Measurements from ENCODE around the gene FMN1.

FMN1 gene

DNA sequence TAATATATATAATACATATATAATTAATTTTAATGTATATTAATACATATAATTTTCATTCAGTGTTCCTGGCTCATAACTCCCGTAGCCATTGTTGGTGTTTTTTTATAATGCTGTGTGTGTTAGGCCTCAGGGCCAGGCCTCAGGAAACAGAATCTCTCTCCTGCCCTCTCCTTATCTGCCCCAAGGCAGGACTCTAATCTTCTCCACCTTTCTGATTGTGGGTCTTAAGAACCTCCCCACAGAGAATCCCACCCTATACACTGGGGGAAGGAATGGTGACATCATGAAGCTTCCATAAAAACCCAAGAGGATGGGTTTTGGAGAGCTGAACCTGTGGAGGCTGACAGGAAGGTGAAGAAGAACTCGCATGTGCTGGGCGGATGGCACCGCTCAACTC, 4.0 kb upstream of the FMN1 start:
- no peak for DNase-seq (ENCODE audit: low spot score)

DNA sequence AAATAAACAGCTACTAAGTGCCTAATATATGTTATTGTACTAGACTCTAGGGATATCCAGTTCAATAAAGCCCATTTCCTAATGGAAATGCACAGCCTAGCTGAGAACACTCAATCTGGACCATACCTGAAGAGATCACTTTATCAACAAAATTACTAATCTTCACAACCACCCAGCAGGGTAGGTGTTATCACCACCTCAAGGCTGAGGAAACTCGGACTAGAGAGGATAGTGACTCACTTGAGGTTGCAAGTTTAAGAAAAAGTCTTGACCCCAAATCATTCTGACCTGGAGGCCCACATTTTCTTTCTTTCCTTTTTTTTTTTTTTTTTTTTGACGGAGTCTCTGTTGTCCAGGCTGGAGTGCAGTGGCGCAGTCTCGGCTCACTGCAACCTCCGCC, 3.1 kb upstream of the FMN1 start:
- DNase-seq (ENCODE audit: low spot score): no peak

DNA sequence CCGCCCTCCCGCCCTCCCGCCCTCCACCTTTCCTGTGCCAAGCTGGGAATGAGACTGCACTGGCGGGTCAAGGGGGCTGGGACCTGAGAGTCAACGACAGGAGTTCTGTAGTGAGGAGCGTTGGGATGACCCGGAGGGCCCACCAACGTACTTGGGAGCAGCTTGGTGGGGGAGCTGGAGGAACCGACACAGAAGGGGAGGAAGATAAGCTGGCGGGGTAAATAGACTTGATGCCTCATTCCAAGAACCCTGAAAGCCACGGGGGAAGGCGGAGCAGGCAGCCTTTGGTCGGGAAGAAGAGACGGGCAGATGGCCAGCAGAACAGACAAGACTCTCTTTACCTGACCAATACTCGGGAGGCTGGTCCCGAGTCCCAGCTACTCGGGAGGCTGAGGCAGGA, 277 bp downstream of the FMN1 start:
- no peak for DNase-seq (ENCODE audit: low spot score)

DNA sequence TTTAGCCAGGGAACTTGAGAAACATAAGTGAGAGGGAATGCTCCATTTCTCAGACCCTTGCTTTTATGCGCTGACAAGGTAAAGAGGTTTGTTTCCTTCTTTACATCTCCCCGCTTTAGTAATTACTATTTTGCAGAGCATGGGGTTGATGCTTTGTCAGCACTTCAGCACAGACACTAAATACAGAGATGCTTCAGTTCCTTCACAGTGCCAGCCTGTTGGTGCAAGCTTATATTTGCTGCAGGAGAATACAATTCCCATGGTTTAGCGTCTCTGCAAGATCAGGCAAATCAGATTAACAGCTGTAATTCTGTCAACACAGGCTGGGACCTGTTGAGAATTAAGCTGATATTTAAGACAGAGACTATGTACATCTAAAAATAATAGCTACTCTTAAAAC, 2.9 kb downstream of the FMN1 start:
- DNase-seq (ENCODE audit: low spot score): no peak

DNA sequence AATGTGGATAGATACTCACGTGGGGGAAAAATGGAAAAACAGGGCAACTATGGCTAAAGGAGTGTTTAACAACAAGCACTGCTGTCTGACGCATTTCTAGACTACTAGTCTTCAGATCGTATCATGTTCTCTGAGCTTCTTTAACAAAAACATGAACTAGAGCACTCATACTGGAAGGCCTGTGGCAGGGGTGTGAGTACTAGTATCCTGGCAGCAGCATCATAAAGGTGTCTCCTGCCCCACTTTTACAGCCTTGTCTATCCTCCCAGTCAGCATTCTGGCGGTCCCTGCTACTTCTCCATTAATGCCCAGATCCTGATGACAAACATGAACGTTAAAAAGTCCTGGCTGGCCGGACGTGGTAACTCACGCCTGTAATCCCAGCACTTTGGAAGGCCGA, 4.0 kb downstream of the FMN1 start:
- DNase-seq (ENCODE audit: low spot score): no peak

DNA sequence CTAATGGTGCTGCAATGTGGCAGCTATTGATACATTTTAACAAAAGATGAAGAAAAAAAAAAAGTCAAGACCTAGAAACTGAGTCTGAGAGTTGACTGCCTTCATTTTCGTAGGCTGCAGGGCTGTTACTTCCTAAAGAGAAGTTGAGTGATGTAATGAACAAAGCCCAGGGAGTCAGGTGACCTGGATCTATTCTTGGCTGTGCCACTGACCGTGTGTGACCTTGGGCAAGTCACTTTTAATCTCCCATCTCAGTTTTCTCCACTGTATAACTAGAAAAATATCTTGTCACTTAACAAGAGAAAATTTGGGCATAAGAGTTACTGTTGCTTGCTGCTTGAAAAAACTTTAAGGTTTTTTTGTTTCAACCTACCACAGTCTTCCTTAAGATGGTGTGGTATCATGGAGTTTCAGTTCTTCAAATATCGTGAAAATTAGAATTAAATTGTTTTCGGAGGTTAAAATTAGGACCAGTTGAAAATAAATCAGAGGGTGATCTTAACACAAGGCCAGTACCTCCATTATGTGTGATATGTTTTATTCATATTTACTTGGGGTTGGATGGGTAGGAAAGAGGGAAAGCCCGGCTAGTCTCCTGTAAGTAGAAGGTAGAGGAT, 5.8 kb downstream of the FMN1 start:
- peak; percentile 17 for DNase-seq (ENCODE audit: low spot score)

DNA sequence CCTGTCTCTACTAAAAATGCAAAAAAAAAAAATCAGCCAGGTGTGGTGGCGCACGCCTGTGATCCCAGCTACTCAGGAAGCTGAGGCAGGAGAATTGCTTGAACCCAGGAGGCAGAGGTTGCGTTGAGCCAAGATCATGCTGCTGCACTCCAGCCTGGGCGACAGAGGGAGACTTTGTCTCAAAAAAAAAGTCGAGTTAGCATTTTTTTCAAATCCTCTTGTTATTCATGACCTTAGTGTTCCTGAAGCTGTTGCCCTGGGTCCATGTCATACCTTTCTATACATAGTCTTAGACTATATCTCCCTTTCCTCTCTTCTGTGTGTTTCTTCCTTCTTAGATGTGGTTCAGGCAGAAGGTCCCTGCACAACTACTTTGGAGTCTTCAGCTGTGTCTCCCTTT, 6.4 kb downstream of the FMN1 start:
- no peak for DNase-seq (ENCODE audit: low spot score)

DNA sequence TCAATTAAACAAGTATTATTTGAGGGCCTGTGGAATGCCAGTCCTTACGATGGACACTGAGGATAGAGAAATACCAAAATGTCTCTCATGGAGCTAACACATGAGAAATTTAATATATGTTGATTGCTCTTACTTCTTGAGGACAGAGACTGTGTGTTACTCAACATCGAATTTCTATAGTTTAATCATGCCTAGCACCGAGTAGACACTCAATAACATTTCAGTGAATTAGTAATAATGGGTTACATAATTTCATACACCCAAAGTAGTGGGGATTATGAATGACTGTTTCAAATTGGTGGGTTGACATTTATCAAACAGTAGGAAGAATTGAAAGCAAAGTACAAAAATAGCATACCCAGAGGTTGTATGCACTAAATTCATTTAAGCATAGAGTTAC, 11.2 kb downstream of the FMN1 start:
- DNase-seq (ENCODE audit: low spot score): no peak

DNA sequence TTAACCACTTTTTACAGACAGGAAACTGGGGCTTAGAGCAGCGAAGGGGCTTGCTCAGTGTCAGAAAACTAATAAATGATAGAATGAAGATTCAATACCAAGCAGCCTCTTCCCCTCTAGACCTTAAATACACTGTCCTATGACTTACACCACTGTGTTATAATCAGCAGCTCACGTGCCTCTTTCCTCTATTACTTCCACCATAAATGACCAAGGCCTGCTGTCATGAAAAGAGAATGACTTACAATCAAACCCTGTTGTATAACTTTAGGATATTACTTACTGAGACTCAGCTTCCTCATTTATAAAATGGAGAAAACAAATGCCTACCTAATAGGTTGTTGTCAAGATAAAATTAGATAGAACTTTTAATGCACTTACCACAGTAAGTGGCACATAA, 11.6 kb downstream of the FMN1 start:
- no peak for DNase-seq (ENCODE audit: low spot score)

DNA sequence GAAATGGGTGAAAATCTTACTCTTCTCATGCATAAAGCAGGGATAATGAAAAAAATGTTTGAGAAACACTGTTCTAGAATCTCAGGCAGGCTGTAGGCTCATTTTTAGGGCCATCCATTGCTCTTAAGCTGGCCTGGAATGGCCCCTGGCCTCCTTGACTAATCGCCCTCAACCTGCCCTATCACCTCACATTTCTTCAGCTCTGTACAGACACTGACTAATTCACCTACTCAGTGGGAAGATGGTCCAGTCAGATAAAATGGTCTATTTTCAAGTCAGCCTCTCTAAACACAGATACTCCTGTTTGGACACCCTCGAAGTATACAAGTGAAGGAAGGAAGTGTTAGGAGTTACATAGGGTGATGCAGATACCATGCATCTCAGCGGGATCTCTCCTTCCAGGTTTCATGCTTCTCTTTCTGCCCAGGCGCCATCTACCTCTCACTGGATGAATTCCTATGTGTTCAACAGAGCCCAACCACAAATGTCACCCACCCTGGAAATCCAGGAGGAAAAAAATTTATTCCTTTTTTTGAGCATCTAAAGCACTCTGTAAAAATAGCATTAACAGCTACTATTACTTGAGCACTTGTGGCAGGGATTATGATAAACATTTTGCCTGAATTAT, 12.1 kb downstream of the FMN1 start:
- DNase-seq (ENCODE audit: low spot score): no peak

DNA sequence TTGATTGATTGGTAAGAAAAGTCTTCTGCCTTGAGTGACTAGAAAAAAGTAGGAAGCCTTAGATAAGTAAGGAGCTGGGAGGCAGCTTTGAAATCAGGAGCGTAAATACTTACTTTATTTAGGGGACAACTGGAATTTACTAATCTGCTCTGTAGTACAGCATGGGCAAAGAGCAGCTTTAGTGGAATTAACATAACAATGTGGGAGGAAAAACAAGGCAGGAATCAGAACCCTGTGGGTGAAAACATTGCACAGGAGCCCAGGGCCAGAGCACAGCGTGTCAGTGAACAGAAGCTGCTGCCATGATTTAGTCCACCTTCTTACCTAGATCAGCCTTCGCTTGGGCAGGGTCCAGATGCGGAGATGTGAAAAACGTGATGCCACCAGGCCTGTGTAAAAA, 14.6 kb downstream of the FMN1 start:
- no peak for DNase-seq (ENCODE audit: low spot score)

DNA sequence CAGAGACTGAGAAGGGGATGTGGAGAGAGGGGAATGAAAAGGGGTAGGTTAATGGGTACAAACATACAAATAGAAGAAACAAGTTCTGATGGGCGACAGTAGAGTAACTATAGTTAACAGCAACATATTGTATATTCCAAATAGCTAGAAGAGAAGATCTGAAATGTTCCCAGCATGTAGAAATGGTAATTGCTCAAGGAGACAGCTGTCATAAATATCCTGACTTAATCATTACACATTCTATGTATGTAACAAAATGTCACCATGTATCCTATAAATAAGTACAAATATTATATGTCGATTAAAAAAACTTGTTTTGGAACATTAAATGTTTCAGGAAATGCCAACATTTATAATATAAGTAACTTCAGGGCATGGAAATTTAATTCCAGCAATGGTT, 23.3 kb downstream of the FMN1 start:
- DNase-seq (ENCODE audit: low spot score): no peak

DNA sequence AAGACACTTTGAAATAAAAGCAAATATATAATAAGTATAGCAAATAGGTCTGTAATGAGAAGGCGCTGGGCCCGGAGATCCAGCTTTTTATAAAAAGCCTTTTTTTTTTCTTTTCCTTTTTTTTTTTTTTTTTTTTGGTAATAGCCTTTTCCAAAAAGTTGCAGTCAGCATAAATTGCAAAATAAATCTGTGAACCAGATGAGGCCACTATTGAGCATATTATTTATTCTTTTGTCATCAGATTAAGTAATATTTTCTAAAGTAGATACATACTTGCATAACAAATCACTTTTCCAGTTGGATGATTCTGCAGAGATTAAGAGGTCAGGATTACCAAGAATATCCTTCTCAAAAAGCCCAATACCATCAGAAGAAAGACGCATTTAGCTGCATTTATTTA, 24.9 kb downstream of the FMN1 start:
- DNase-seq (ENCODE audit: low spot score): no peak

DNA sequence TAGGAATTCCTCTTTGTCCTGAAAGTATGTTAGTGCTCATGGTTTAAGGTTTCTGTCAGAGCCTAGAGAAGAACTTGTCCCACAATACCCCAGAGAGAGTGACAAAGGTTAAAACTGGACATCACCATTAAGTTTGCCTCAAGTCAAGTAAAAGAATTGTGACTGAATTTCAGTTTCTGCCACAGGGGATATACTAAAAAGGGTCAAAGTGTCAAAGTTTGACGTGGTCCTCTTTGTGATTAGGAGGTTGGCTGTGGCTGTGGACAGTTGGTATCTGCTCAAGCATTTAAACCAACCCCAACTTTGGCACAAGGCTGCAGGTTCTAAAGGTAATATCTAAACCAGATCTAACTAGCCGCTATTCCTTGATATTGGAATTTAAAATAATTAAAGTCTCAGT, 26.1 kb downstream of the FMN1 start:
- DNase-seq (ENCODE audit: low spot score): no peak

DNA sequence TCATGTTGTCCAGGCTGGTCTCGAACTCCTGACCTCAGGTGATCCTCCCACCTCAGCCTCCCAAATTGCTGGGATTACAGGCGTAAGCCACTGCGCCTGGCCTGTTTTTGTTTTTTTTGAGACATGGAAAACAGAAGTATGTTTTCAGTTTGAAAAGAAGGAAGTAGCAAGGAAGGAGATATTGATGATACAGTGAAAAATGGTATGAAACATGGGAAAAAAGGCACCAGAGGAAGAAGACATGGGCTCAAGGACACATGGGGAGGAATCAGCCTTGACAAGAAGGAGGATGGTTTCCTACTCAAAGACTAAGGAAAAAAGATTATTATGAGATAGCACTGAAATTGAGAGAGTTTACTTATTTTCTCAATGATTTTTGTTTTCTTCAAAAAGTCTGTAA, 30.7 kb downstream of the FMN1 start:
- DNase-seq (ENCODE audit: low spot score): no peak

DNA sequence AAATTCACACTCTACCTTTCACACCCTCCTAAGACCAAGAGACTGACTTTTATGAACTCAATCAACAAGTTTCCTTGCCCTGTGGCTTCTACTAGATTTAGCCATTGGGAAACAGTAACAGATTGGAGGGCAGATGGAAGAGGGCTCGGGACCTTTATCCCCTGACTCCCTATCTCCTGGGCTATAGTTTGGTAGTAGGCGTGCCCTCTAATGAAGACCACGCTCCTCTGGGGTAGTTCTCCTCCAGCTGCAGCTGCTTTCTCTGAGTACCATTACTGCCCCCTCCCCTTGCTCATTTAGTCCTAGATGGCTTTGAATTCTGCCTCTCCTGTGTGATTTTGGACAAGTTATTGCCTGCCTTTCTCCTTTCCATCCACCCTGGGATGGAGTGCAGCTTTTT, 33.3 kb downstream of the FMN1 start:
- no peak for DNase-seq (ENCODE audit: low spot score)

DNA sequence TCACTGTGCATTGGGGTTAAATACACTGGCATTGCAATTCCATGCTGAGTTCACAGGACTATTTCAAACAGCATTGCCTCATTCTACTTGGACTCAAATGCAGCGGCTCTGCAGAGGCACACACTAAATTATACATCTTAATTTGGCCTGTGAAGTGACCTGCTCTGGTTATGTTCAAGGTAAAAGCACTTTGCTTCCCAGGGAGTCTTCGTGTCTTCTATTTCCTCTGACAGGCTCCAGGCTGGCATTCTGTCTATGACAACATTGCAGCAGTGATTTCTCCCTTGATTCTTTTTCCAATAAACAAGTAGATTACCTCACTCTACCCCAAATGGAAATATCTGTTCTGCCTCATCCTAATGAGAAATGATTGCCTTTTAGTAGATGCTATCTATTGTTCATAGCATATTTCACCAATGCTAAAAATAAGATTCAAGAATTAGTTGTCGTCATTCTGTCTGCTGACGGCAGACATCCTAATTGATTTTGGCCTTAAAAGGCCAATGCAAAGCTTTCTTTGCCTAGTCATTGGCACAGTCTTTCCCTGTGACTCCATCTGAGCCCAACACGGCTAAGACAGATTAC, 33.8 kb downstream of the FMN1 start:
- no peak for DNase-seq (ENCODE audit: low spot score)

DNA sequence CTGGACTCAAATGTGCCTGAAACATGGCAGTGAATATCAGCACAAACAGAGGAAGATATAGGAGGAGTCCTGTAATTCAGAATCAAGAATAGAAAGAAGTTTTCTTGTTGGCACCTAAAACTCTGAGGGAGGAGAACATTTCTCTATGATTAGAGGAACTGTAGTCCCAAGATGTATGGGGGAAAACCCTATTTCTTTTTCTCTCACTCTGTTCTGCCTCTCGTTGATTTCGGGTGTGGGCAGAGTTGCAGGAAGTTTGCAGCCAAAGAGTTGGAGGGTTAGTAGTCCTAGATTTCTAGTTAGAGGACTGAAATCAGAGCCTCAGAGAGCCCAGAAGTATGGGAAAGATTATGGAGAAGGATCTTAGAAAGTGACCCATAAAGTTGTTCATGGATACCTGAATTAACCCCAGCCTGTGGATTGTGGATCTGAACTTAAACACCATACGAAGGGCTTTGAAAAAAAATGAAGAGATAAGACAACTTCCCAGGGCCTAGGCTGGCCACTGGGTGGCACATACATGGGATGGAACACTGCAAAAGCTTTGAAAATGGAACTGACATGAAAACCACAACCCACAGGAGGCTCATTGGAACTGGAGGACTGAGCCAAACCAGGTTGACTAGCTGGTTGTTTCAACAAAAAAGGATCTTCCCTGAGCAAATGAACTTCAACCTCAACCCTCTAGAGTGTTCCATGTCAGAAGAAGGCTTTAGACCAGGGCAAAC, 34.6 kb downstream of the FMN1 start:
- DNase-seq (ENCODE audit: low spot score): no peak

DNA sequence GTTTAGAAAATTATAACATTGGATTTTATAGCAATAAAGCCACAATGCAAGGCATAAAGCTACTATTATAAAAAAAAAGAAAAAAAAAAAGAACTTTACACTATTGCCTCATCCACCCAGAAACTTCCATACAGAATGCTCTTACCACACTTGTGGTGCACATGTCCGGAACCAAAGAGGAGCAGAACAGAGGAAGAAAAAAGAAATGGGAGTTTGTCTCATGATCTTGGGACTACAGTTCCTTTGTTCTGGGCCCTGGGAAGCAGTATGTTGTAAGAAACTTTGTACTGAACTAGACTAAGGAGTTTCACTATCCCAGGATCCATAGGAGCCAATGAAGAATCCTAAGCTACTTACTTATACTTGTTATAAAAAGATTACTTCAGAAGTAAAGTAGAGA, 36.1 kb downstream of the FMN1 start:
- DNase-seq (ENCODE audit: low spot score): no peak

DNA sequence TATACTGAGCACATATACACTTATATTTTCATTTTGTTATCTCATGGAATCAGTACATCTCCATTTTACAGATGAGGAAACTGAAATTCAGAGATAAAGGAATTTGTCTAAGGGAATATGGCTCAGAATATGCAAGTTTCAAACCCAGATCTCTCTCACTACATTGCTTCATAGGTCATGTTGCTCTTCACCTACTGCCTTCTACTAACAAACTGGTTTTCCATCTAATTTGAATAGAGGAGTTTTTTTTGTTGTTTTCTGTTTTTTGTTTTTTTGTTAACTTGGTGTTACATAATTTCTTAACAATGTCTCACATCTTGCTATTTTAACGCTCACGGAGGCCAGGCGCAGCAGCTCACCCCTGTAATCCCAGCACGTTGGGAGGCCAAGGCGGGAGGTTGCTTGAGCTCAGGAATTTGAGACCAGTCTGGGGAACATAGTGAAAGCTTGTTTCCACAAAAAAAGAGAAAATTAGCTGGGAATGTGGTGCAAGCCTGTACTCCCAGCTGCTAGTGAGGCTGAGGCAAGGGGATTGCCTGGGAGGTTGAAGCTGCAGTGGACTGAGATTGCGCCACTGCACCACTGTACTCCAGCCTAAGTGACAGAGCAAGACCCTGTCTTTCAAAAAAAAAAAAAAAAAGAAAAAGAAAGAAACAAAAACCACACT, 37.0 kb downstream of the FMN1 start:
- DNase-seq (ENCODE audit: low spot score): no peak

DNA sequence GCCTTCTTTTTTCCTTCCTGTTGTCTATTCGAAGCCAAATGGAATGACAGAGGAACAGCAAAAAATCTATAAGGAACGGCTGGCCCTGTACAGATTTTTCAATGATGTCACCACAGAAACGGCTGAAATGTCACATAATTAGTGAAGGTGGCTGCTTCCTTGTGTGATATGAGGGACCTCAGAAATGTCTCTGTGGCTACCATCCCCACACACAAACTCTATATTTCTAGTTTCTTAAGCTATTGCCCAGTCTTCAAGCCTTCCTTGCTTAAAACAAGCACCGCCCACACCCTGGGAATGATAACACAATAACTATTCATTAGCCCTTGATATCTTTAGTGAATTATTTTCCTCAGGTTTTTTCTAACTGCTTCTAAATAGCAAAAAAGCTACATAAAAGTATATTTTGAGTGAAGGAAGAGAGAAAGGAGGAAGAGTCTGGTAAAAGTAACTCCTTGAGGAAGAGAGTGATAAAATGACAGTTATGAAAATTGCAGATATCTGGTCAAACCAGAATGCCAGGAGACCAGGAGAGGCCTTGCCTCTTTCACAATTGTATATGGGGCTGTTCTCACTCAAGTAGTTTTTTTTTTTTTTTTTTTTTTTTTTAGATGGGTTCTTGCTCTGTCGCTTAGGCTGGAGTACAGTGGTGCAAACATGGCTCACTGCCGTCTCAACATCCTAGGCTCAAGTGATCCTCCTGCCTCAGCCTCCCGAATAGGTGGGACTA, 38.7 kb downstream of the FMN1 start:
- no peak for DNase-seq (ENCODE audit: low spot score)
